ENCODE measurements around the gene ZNF222.
A peak's percentile ranks its signal among the peaks of the same experiment; 100 is the strongest.

ZNF222 gene

GRCh38 chr19:44025217-44025936 lies at the start of gene ZNF222:
TSS of gene ZNF222 (plus strand) at chr19:44025379. CDS start at chr19:44025437, 58 bp downstream.
- DNase-seq, result peak; percentile 86

- no peak for DNase-seq
Measured at GRCh38 chr19:43976732-43977131, 48.4 kb upstream of the ZNF222 start.

GRCh38 chr19:43983544-43983911 lies 41.7 kb upstream of the ZNF222 start:
- no peak for DNase-seq

- DNase-seq, result peak; percentile 98
Measured at GRCh38 chr19:43983912-43984686, 41.1 kb upstream of the ZNF222 start, which contains the start of gene ZNF155. TSS of gene ZNF155 (plus strand) at chr19:43984188. CDS start at chr19:43988544, 4,356 bp downstream.

GRCh38 chr19:43984687-43985000 lies 40.5 kb upstream of the ZNF222 start:
- no peak for DNase-seq

- DNase-seq, result no peak
Measured at GRCh38 chr19:43997631-43998290, 27.4 kb upstream of the ZNF222 start.

GRCh38 chr19:44002212-44002565 lies 23.0 kb upstream of the ZNF222 start:
- DNase-seq, result no peak

GRCh38 chr19:44002566-44003460 lies 22.4 kb upstream of the ZNF222 start, which contains the start of gene ZNF230:
TSS of gene ZNF230 (plus strand) at chr19:44002957. CDS start at chr19:44007079, 4,122 bp downstream.
- peak; percentile 98 for DNase-seq

GRCh38 chr19:44003461-44004009 lies 21.6 kb upstream of the ZNF222 start:
- peak; percentile 38 for DNase-seq

GRCh38 chr19:44005973-44006372 lies 19.2 kb upstream of the ZNF222 start:
- DNase-seq, result no peak

GRCh38 chr19:44007473-44007872 lies 17.7 kb upstream of the ZNF222 start:
- no peak for DNase-seq

- DNase-seq, result no peak
Measured at GRCh38 chr19:44010468-44010867, 14.7 kb upstream of the ZNF222 start.

GRCh38 chr19:44019498-44019897 lies 5.7 kb upstream of the ZNF222 start:
- no peak for DNase-seq

GRCh38 chr19:44021221-44021620 lies 4.0 kb upstream of the ZNF222 start:
- DNase-seq, result no peak

GRCh38 chr19:44024900-44025216 lies 321 bp upstream of the ZNF222 start:
- DNase-seq, result no peak

GRCh38 chr19:44026622-44027021 lies 1.4 kb downstream of the ZNF222 start:
- DNase-seq, result no peak

GRCh38 chr19:44032001-44032610 lies 6.9 kb downstream of the ZNF222 start:
- no peak for DNase-seq

GRCh38 chr19:44042147-44042546 lies 17.0 kb downstream of the ZNF222 start:
- DNase-seq, result no peak

GRCh38 chr19:44050740-44051649 lies 25.8 kb downstream of the ZNF222 start:
- DNase-seq, result no peak

GRCh38 chr19:44051650-44052402 lies 26.6 kb downstream of the ZNF222 start, which contains the start of gene ZNF223:
TSS of gene ZNF223 (plus strand) at chr19:44052036. CDS start at chr19:44055177, 3,141 bp downstream.
- DNase-seq, result peak; percentile 97

All from kidney glomerular epithelial cell (primary cell).